ENCODE measurements around the gene DIP2C.

DNA sequence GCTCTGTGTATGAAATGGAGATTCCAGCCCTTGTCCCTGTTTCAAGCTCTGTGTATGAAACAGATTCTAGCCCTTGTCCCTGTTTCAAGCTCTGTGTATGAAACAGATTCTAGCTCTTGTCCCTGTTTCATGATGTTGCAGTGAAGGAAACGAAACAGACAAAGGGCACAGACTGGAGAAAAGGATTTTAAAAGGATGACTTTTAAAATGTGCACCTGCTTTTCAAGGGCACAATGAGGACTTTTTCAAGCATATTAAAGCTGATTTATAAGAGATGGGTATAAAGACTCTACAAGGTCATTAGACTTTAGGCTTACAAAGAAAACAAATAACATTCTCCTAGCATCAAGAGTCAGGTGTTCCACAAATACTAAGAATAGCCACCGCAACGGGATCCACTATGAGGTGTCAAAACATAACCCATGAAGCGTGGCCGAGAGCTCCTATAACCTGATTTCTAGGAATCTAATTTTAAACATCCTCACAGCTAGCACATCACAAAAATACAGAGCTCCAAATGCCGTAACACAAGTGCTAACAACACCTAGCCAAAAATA is 29.0 kb downstream of the DIP2C start:
- TF ChIP-seq, protein P1, sequence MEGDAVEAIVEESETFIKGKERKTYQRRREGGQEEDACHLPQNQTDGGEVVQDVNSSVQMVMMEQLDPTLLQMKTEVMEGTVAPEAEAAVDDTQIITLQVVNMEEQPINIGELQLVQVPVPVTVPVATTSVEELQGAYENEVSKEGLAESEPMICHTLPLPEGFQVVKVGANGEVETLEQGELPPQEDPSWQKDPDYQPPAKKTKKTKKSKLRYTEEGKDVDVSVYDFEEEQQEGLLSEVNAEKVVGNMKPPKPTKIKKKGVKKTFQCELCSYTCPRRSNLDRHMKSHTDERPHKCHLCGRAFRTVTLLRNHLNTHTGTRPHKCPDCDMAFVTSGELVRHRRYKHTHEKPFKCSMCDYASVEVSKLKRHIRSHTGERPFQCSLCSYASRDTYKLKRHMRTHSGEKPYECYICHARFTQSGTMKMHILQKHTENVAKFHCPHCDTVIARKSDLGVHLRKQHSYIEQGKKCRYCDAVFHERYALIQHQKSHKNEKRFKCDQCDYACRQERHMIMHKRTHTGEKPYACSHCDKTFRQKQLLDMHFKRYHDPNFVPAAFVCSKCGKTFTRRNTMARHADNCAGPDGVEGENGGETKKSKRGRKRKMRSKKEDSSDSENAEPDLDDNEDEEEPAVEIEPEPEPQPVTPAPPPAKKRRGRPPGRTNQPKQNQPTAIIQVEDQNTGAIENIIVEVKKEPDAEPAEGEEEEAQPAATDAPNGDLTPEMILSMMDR (IDR thresholded peaks at IDR 0.05) = no peak
- TF ChIP-seq EZH2 (IDR thresholded peaks at IDR 0.05; ENCODE audit: borderline replicate concordance, insufficient read depth, low read depth, low read length, poor library complexity, severe bottlenecking) = no peak
